ENCODE data around the gene POLR1A. TPM values are rescaled to one million over a fixed set of nuclear protein-coding genes. Genes with fewer than 3 reads are reported as not detected.
"Not testable (repeated sequence)": the region's sequence is repeated elsewhere in the genome, so short reads cannot be mapped to it uniquely, and the experiment has no call there.

The POLR1A gene
- total RNA-seq, 1 experiment from 2014 or later, result 62.6 TPM

- Histone ChIP-seq H3K36me3 (ENCODE audit: control insufficient read depth, insufficient read depth, low read length) (no peaks in the 10 kb centered on the region), H3K9me3 (ENCODE audit: control insufficient read depth, insufficient read depth, low read depth, low read length) (no peaks in the 10 kb centered on the region), H3K4me3 (ENCODE audit: low read depth in 2 of 2, low read length in 2 of 2) (no peak overlapping the region), H3K27me3 (ENCODE audit: control insufficient read depth, insufficient read depth, low read length) (no peaks in the 10 kb centered on the region), H3K27ac (ENCODE audit: low read length) (no peak overlapping the region), H3K4me1 (ENCODE audit: control insufficient read depth, insufficient read depth, low read length) (no peaks in the 10 kb centered on the region)
- intact Hi-C loops (cut with micrococcal nuclease; ENCODE audit: unreplicated experiment), result no loop called here
- in situ Hi-C loops (cut with HindIII; ENCODE audit: low pct_unique_long_range_greater_than_20kb, low sequenced_read_pairs), result no loop called here
- ChIA-PET POLR2A (no interaction called here), CTCF (interaction anchor here (0.6 kb wide), 1 partner anchor 313 kb away, joined by 4 read pairs; no protein-coding TSS in a partner anchor)
- no peak for TF ChIP-seq POLR2AphosphoS5 (IDR thresholded peaks at IDR 0.05; ENCODE audit: low read depth, low read length)
- TF ChIP-seq CTCF (IDR thresholded peaks at IDR 0.05), result no peak
- TF ChIP-seq TCF7L2 (IDR thresholded peaks at IDR 0.05; ENCODE audit: low read depth, low read length), result no peak
- TF ChIP-seq REST (IDR thresholded peaks at IDR 0.05; ENCODE audit: insufficient read depth in 1 of 2, low read depth in 2 of 2, low read length in 1 of 2), result no peak
- TF ChIP-seq SIN3A (IDR thresholded peaks at IDR 0.05; ENCODE audit: borderline replicate concordance, insufficient read depth, low read depth, low read length), result no peak
- no peak for DNase-seq (ENCODE audit: low read depth, low spot score)
- no peak for ATAC-seq
- no TSS peak for BruUV-seq (replicated peaks)
Measured at GRCh38 chr2:85992611-85993010, 113.1 kb downstream of the POLR1A start.

- POLR2A ChIA-PET; ATAC-seq; H3K9me3 ChIP-seq (ENCODE audit: control insufficient read depth, insufficient read depth, low read depth, low read length); in situ Hi-C loops (cut with HindIII; ENCODE audit: low pct_unique_long_range_greater_than_20kb, low sequenced_read_pairs); H3K4me3 ChIP-seq (ENCODE audit: low read depth in 2 of 2, low read length in 2 of 2); H3K27ac ChIP-seq (ENCODE audit: low read length); BruUV-seq (replicated peaks); H3K36me3 ChIP-seq (ENCODE audit: control insufficient read depth, insufficient read depth, low read length); H3K4me1 ChIP-seq (ENCODE audit: control insufficient read depth, insufficient read depth, low read length); H3K27me3 ChIP-seq (ENCODE audit: control insufficient read depth, insufficient read depth, low read length); DNase-seq (ENCODE audit: low read depth, low spot score); intact Hi-C loops (cut with micrococcal nuclease; ENCODE audit: unreplicated experiment): not testable (repeated sequence)
- CTCF ChIA-PET, result interaction anchor here (0.6 kb wide), 1 partner anchor 312 kb away, joined by 4 read pairs; no protein-coding TSS in a partner anchor
Measured at GRCh38 chr2:85992053-85992452, 113.6 kb downstream of the POLR1A start.

- H3K27ac ChIP-seq (ENCODE audit: low read length), result no peak overlapping the region
- TF ChIP-seq TCF7L2 (IDR thresholded peaks at IDR 0.05; ENCODE audit: low read depth, low read length), result no peak
- H3K9me3 ChIP-seq (ENCODE audit: control insufficient read depth, insufficient read depth, low read depth, low read length), result no peaks in the 10 kb centered on the region
- BruUV-seq (replicated peaks), result no TSS peak
- H3K36me3 ChIP-seq (ENCODE audit: control insufficient read depth, insufficient read depth, low read length), result no peaks in the 10 kb centered on the region
- H3K27me3 ChIP-seq (ENCODE audit: control insufficient read depth, insufficient read depth, low read length), result no peaks in the 10 kb centered on the region
- no peak for ATAC-seq
- intact Hi-C loops (cut with micrococcal nuclease; ENCODE audit: unreplicated experiment), result no loop called here
- no peak overlapping the region for H3K4me3 ChIP-seq (ENCODE audit: low read depth in 2 of 2, low read length in 2 of 2)
- DNase-seq (ENCODE audit: low read depth, low spot score), result no peak
- in situ Hi-C loops (cut with HindIII; ENCODE audit: low pct_unique_long_range_greater_than_20kb, low sequenced_read_pairs), result no loop called here
- no peaks in the 10 kb centered on the region for H3K4me1 ChIP-seq (ENCODE audit: control insufficient read depth, insufficient read depth, low read length)
- POLR2A ChIA-PET, result no interaction called here
- CTCF ChIA-PET, result no interaction called here
Measured at GRCh38 chr2:85990084-85990483, 115.6 kb downstream of the POLR1A start.

All from Panc1 (cell line).